ENCODE results near the gene AIG1. TPM values are rescaled to one million over a fixed set of nuclear protein-coding genes. Genes with fewer than 3 reads are reported as not detected.
A peak's percentile ranks its signal among the peaks of the same experiment; 100 is the strongest.

AIG1 gene
- total RNA-seq, 1 experiment from 2014 or later: 51.1 TPM

GRCh38 chr6:143236151-143236798 is 175.6 kb downstream of the AIG1 start:
- no peaks in the 10 kb centered on the region for H3K79me2 ChIP-seq (ENCODE audit: insufficient read depth, low read length)
- DNase-seq (ENCODE audit: low read depth, low spot score) (peak; percentile 16), ATAC-seq (peak; percentile 84)
- peak; percentile 29 for TF ChIP-seq RAD21 (IDR thresholded peaks at IDR 0.05; ENCODE audit: low read depth)
- TF ChIP-seq EZH2phosphoT487 (IDR thresholded peaks at IDR 0.05; ENCODE audit: borderline replicate concordance): no peak
- TF ChIP-seq ELF1 (IDR thresholded peaks at IDR 0.05; ENCODE audit: borderline replicate concordance, low read depth): no peak
- no peak for TF ChIP-seq MAX (IDR thresholded peaks at IDR 0.05)
- no peak overlapping the region for H3K4me3 ChIP-seq (replicated peaks in 1 of 2; ENCODE audit: low read depth in 1 of 2, low read length in 2 of 2)
- no TSS peak for BruUV-seq (replicated peaks)
- intact Hi-C loops (cut with micrococcal nuclease): no loop called here
- H2AFZ ChIP-seq (ENCODE audit: low read depth, low read length, poor library complexity, severe bottlenecking): no peak overlapping the region
- POLR2A ChIA-PET: no interaction called here
- H3K36me3 ChIP-seq (ENCODE audit: control insufficient read depth in 1 of 2, insufficient read depth in 2 of 2, low read length in 2 of 2): no peaks in the 10 kb centered on the region
- H3K9ac ChIP-seq (ENCODE audit: low read length): no peak overlapping the region
- peak overlapping the region; percentile 23 for H3K4me2 ChIP-seq (ENCODE audit: low read length)
- no peak overlapping the region for H3K27ac ChIP-seq (ENCODE audit: low read depth, low read length)
- no peaks in the 10 kb centered on the region for H3K27me3 ChIP-seq (ENCODE audit: insufficient read depth, low read length)
- no peaks in the 10 kb centered on the region for H4K20me1 ChIP-seq (ENCODE audit: insufficient read depth)
- no peaks in the 10 kb centered on the region for H3K9me2 ChIP-seq (ENCODE audit: insufficient read depth)
- CTCF ChIA-PET: no interaction called here
- H3K4me1 ChIP-seq (ENCODE audit: control insufficient read depth in 1 of 2, insufficient read depth in 2 of 2, low read length in 2 of 2): peaks cover 0 to 8% of the 10 kb centered on the region in 2 experiments; a peak in 1 of 4 replicates
- no peaks in the 10 kb centered on the region for H3K9me3 ChIP-seq (ENCODE audit: control insufficient read depth in 1 of 2, insufficient read depth in 1 of 2, low read depth in 1 of 2, low read length in 2 of 2)
- RAD21 ChIA-PET (ENCODE audit: low non-redundant PET in 1 of 2, low total read pairs in 2 of 2, uncharacterized antibody in 2 of 2, unreplicated experiment in 2 of 2): interaction anchor here in 1 of 2 experiments (0.5 kb wide), 1 partner anchor 42 kb away, joined by 4 read pairs; no protein-coding TSS in a partner anchor

GRCh38 chr6:143238306-143238705 is 177.6 kb downstream of the AIG1 start:
- CTCF ChIA-PET: no interaction called here
- no peak for DNase-seq (ENCODE audit: low read depth, low spot score)
- no peaks in the 10 kb centered on the region for H3K79me2 ChIP-seq (ENCODE audit: insufficient read depth, low read length)
- H3K4me1 ChIP-seq (ENCODE audit: control insufficient read depth in 1 of 2, insufficient read depth in 2 of 2, low read length in 2 of 2): peaks cover 0 to 8% of the 10 kb centered on the region in 2 experiments; a peak in 1 of 4 replicates
- RAD21 ChIA-PET (ENCODE audit: low non-redundant PET in 1 of 2, low total read pairs in 2 of 2, uncharacterized antibody in 2 of 2, unreplicated experiment in 2 of 2): no interaction called here
- no peaks in the 10 kb centered on the region for H3K9me3 ChIP-seq (ENCODE audit: control insufficient read depth in 1 of 2, insufficient read depth in 1 of 2, low read depth in 1 of 2, low read length in 2 of 2)
- no peak overlapping the region for H3K27ac ChIP-seq (ENCODE audit: low read depth, low read length)
- no peak overlapping the region for H2AFZ ChIP-seq (ENCODE audit: low read depth, low read length, poor library complexity, severe bottlenecking)
- POLR2A ChIA-PET: no interaction called here
- no peaks in the 10 kb centered on the region for H4K20me1 ChIP-seq (ENCODE audit: insufficient read depth)
- BruUV-seq (replicated peaks): no TSS peak
- H3K36me3 ChIP-seq (ENCODE audit: control insufficient read depth in 1 of 2, insufficient read depth in 2 of 2, low read length in 2 of 2): no peaks in the 10 kb centered on the region
- ATAC-seq: no peak
- no peak overlapping the region for H3K4me2 ChIP-seq (ENCODE audit: low read length)
- H3K4me3 ChIP-seq (replicated peaks in 1 of 2; ENCODE audit: low read depth in 1 of 2, low read length in 2 of 2): no peak overlapping the region
- H3K9me2 ChIP-seq (ENCODE audit: insufficient read depth): no peaks in the 10 kb centered on the region
- H3K9ac ChIP-seq (ENCODE audit: low read length): no peak overlapping the region
- no peak for TF ChIP-seq TCF7L2 (IDR thresholded peaks at IDR 0.05; ENCODE audit: borderline replicate concordance, extremely low read depth, insufficient read depth, insufficient read length)
- intact Hi-C loops (cut with micrococcal nuclease): no loop called here
- no peaks in the 10 kb centered on the region for H3K27me3 ChIP-seq (ENCODE audit: insufficient read depth, low read length)
